AG04449 (cell line): ENCODE data around the gene TESPA1.

Experiments used
- CTCF ChIA-PET: fragments of 350-600 bp; formaldehyde crosslinking; extraction: SDS; loops from one replicate; lab custom pipeline; 2021; ENCODE audit warnings: antibody characterized with exemption; lab: Yijun Ruan, JAX
- POLR2A ChIA-PET: fragments of 400-600, 350-600 bp; formaldehyde crosslinking; extraction: SDS; loops from one replicate; lab custom pipeline; 2020; ENCODE audit warnings: antibody characterized with exemption, inconsistent platforms; lab: Yijun Ruan, JAX
- DNase-seq: peaks from one replicate; pipeline ENCODE4 v3.0.0-alpha.2; 2010; ENCODE audit warnings: low read depth, low spot score
- H3K4me3 ChIP-seq: 2 replicates; pipeline ENCODE4 v1.5.1; 2011; ENCODE audit warnings: low read depth, mild to moderate bottlenecking, control low read depth, low read length
- CTCF ChIP-seq: IDR thresholded peaks from one replicate; pipeline ENCODE4 v1.5.1; 2011; ENCODE audit warnings: mild to moderate bottlenecking, moderate library complexity, low read length, control low read depth, inconsistent platforms; ENCODE audit not compliant: insufficient read depth; ENCODE audit errors: missing control alignments

The TESPA1 gene

GRCh38 chr12:54929998-54930397 is 54.6 kb downstream of the TESPA1 start:
- TF ChIP-seq CTCF: no peak
- CTCF ChIA-PET: no interaction called here
- no peak overlapping the region for H3K4me3 ChIP-seq
- DNase-seq: no peak
- POLR2A ChIA-PET: no interaction called here

GRCh38 chr12:54926246-54926645 is 58.3 kb downstream of the TESPA1 start:
- no peak for DNase-seq
- no peak for TF ChIP-seq CTCF
- H3K4me3 ChIP-seq: no peak overlapping the region
- ChIA-PET CTCF (no interaction called here), POLR2A (no interaction called here)

- CTCF ChIA-PET: no interaction called here
- no peak for TF ChIP-seq CTCF
- no peak overlapping the region for H3K4me3 ChIP-seq
- no peak for DNase-seq
- POLR2A ChIA-PET: no interaction called here
These were observed 59.4 kb downstream of the TESPA1 start for GRCh38 chr12:54924972-54925707.

GRCh38 chr12:54917001-54917488 is 67.5 kb downstream of the TESPA1 start:
- ChIA-PET POLR2A (no interaction called here), CTCF (no interaction called here)
- no peak overlapping the region for H3K4me3 ChIP-seq
- TF ChIP-seq CTCF: no peak
- no peak for DNase-seq
